Pancreas (tissue), 10 donors: Measurements from ENCODE around the gene PFKFB4. TPM values are rescaled to one million over a fixed set of nuclear protein-coding genes. Genes with fewer than 3 reads are reported as not detected.

Experiments used
- ATAC-seq, 4 donors: fragments of 200-7000 bp; cut with Tn5 transposase; one replicate each; pipeline versions ENCODE4 v1.8.0 to v1.9.1; 2020; ENCODE audit warnings: mild to moderate bottlenecking in 4 of 4, moderate library complexity in 4 of 4
- DNase-seq, 6 donors: peaks; one replicate each; pipeline ENCODE4 v3.0.0-alpha.2; 2020
- FAIRE-seq: peaks from 2 replicates; lab custom pipeline; 2012; peaks lifted over from hg19 to GRCh38; lab: Jason Lieb, UNC
- H3K27ac ChIP-seq, 4 donors: fragments of 200-600 bp; sonication (generic); 1 replicate in 3 of 4; 2 replicates in 1 of 4; pipeline versions ENCODE4 v1.5.0 to v1.8.0; 2020
- H3K27me3 ChIP-seq, 4 donors: fragments of 200-600 bp; one replicate each; pipeline ENCODE4 v1.8.0; 2021
- H3K36me3 ChIP-seq, 3 donors: fragments of 200-600 bp; sonication (generic) in 1 of 3; one replicate each; pipeline versions ENCODE4 v1.5.0 to v1.8.0; 2020 to 2021
- H3K4me1 ChIP-seq, 3 donors: fragments of 200-600 bp; one replicate each; pipeline ENCODE4 v1.8.0; 2021
- H3K4me3 ChIP-seq, 4 donors: fragments of 200-600 bp; sonication (generic) in 2 of 4; one replicate each; pipeline versions ENCODE4 v1.5.0 to v1.8.0; 2020 to 2021
- H3K9me3 ChIP-seq, 4 donors: fragments of 200-600 bp; one replicate each; pipeline ENCODE4 v1.8.0; 2021
- WGBS, 2 donors: extraction: QIAGEN DNeasy Blood & Tissue Kit; methylation state at CpG; one replicate each; pipeline ENCODE4 v1.1.7; 2013; 5-methylcytosine and 5-hydroxymethylcytosine counted together
- intact Hi-C, 3 donors: fragments of 100-400 bp; cut with DNase I; formaldehyde crosslinking; loops; one replicate each; pipeline versions ENCODE4 v1.11.1 to v1.14.2; 2022
- polyA plus RNA-seq, 2 donors: library from polyadenylated mRNA; stranded (reverse); fragments of 200-250 nt; gene quantifications; one replicate each; pipeline ENCODE4 v1.2.3, GENCODE V29; 2013
- total RNA-seq, 6 donors: library from RNA; stranded (reverse); fragmentation: NEBNext Ultra II Directional in 4 of 6; extraction: Animal tissue kit (Norgen Biotek cat#: 25700) in 4 of 6; gene quantifications; one replicate each; pipeline versions ENCODE4 v1.2.1 to v1.2.4, GENCODE V29; 2021 to 2023
- TF ChIP-seq, protein P1 (sequence below), 4 donors: fragments of 200-600 bp; sonication (generic) in 3 of 4; IDR thresholded peaks; one replicate each; pipeline versions ENCODE4 v1.5.0 to v1.8.0; 2021; ENCODE audit warnings: antibody characterized with exemption in 4 of 4
- donor health status: healthy with polysubstance abuse.
- donor health status: DM: no; HTN: no; CAD: no; lungs with moderate emphysema.
- donor health status: DM: no; HTN: no; CAD: no.
- donor health status: control.
- donor health status: control.
- donor health status: Bipolar disorder and iron deficiency.
- donor health status: DM: yes; HTN: yes; CAD: no.
- donor health status: DM: no; HTN: no; CAD: no.
- donor health status: DM: no; HTN: no; CAD: no.
- donor health status: DM: yes; HTN: yes; CAD: no.

Gene PFKFB4
- total and polyA plus RNA-seq, 8 donors: 7.4 to 12.2 (median 8.5) TPM

GRCh38 chr3:48599077-48599501 lies 42.5 kb upstream of the PFKFB4 start:
- Histone ChIP-seq H3K27me3 (no peaks in the 10 kb centered on the region), H3K36me3 (peaks cover 3 to 48% (median 37%) of the 10 kb centered on the region in 3 donors), H3K27ac (no peak overlapping the region), H3K4me3 (no peak overlapping the region), H3K9me3 (no peaks in the 10 kb centered on the region), H3K4me1 (no peaks in the 10 kb centered on the region)
- no peak for DNase-seq
- intact Hi-C loops: no loop called here
- ATAC-seq: peak in 1 of 4 donors; percentile 7
- WGBS, 2 donors: 77 to 81% methylated on average over 11 of the region's 11 CpGs
- TF ChIP-seq, protein P1, sequence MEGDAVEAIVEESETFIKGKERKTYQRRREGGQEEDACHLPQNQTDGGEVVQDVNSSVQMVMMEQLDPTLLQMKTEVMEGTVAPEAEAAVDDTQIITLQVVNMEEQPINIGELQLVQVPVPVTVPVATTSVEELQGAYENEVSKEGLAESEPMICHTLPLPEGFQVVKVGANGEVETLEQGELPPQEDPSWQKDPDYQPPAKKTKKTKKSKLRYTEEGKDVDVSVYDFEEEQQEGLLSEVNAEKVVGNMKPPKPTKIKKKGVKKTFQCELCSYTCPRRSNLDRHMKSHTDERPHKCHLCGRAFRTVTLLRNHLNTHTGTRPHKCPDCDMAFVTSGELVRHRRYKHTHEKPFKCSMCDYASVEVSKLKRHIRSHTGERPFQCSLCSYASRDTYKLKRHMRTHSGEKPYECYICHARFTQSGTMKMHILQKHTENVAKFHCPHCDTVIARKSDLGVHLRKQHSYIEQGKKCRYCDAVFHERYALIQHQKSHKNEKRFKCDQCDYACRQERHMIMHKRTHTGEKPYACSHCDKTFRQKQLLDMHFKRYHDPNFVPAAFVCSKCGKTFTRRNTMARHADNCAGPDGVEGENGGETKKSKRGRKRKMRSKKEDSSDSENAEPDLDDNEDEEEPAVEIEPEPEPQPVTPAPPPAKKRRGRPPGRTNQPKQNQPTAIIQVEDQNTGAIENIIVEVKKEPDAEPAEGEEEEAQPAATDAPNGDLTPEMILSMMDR (IDR thresholded peaks at IDR 0.05): no peak
- FAIRE-seq: no peak

GRCh38 chr3:48598323-48599076 lies 41.9 kb upstream of the PFKFB4 start:
- intact Hi-C loops: no loop called here
- Histone ChIP-seq H3K4me1 (no peaks in the 10 kb centered on the region), H3K27ac (no peak overlapping the region), H3K4me3 (no peak overlapping the region), H3K9me3 (no peaks in the 10 kb centered on the region), H3K36me3 (peaks cover 3 to 44% (median 31%) of the 10 kb centered on the region in 3 donors), H3K27me3 (no peaks in the 10 kb centered on the region)
- FAIRE-seq (no peak), DNase-seq (peak in 1 of 6 donors; percentile 45), ATAC-seq (no peak)
- WGBS, 2 donors: 76 to 80% methylated on average over 5 of the region's 5 CpGs
- TF ChIP-seq, protein P1 (IDR thresholded peaks at IDR 0.05): no peak

- Histone ChIP-seq H3K27me3 (no peaks in the 10 kb centered on the region), H3K4me3 (no peak overlapping the region), H3K27ac (no peak overlapping the region), H3K36me3 (peaks cover 3 to 33% (median 23%) of the 10 kb centered on the region in 3 donors), H3K9me3 (no peaks in the 10 kb centered on the region), H3K4me1 (no peaks in the 10 kb centered on the region)
- ATAC-seq: no peak
- WGBS, 2 donors: 68 to 71% methylated on average over 6 of the region's 6 CpGs
- no peak for FAIRE-seq
- peak in 1 of 6 donors; percentile 29 for DNase-seq
- TF ChIP-seq, protein P1 (IDR thresholded peaks at IDR 0.05): no peak
- intact Hi-C loops: no loop called here
These were observed 40.8 kb upstream of the PFKFB4 start for GRCh38 chr3:48597408-48597800.

GRCh38 chr3:48596676-48597407 lies 40.2 kb upstream of the PFKFB4 start:
- no peak overlapping the region for H3K4me3 ChIP-seq
- H3K27me3 ChIP-seq: no peaks in the 10 kb centered on the region
- ATAC-seq (peak in 2 of 4 donors; percentile 7 to 8), DNase-seq (peak in 1 of 6 donors; percentile 45), FAIRE-seq (no peak)
- H3K27ac ChIP-seq: no peak overlapping the region
- no peaks in the 10 kb centered on the region for H3K4me1 ChIP-seq
- TF ChIP-seq, protein P1 (IDR thresholded peaks at IDR 0.05): no peak
- 64 to 65% methylated on average over 7 to 8 of the region's 8 CpGs for WGBS, 2 donors
- H3K9me3 ChIP-seq: no peaks in the 10 kb centered on the region
- intact Hi-C loops: no loop called here
- H3K36me3 ChIP-seq: peaks cover 3 to 33% (median 23%) of the 10 kb centered on the region in 3 donors
